Natural killer cell (primary cell): ENCODE measurements around the gene DNMT3B. TPM values are rescaled to one million over a fixed set of nuclear protein-coding genes. Genes with fewer than 3 reads are reported as not detected.

Source experiments
- ATAC-seq, 3 donors: fragments of 150-1000 bp in 2 of 3; fragments of 200-7000 bp in 1 of 3; cut with Tn5 transposase; 1 replicate in 1 of 3; 2 replicates in 2 of 3; pipeline ENCODE4 v1.10.0; 2021; ENCODE audit warnings: mild to moderate bottlenecking in 2 of 3, moderate library complexity in 2 of 3
- DNase-seq, 2 donors: peaks; one replicate each; pipeline versions ENCODE4 v3.0.0 to v3.0.0-alpha.2; 2013 to 2021; ENCODE audit warnings: mixed read lengths in 1 of 2
- H3K27ac ChIP-seq: one replicate; pipeline ENCODE4 v1.5.1; 2013; ENCODE audit warnings: mild to moderate bottlenecking, low read length
- H3K27me3 ChIP-seq: one replicate; pipeline ENCODE4 v1.6.1; 2013; ENCODE audit warnings: low read length; ENCODE audit not compliant: control insufficient read depth, insufficient read depth
- H3K36me3 ChIP-seq: one replicate; pipeline ENCODE4 v1.6.1; 2013; ENCODE audit warnings: low read length; ENCODE audit not compliant: control insufficient read depth, insufficient read depth
- H3K4me1 ChIP-seq: one replicate; pipeline ENCODE4 v1.6.1; 2013; ENCODE audit warnings: low read length; ENCODE audit not compliant: control insufficient read depth, insufficient read depth
- H3K4me3 ChIP-seq: one replicate; pipeline ENCODE4 v1.5.1; 2013; ENCODE audit warnings: low read length
- H3K9me3 ChIP-seq: one replicate; pipeline ENCODE4 v1.6.1; 2013; ENCODE audit warnings: low read length; ENCODE audit not compliant: control insufficient read depth, insufficient read depth
- H3K27ac Mint-ChIP-seq, 2 donors: one replicate each; pipeline ENCODE4 v1.8.0; 2022; ENCODE audit warnings: mild to moderate bottlenecking in 2 of 2, mixed read lengths in 2 of 2, moderate library complexity in 1 of 2
- H3K27me3 Mint-ChIP-seq, 2 donors: one replicate each; pipeline ENCODE4 v1.8.0; 2022; ENCODE audit warnings: low read depth in 2 of 2, mixed read lengths in 2 of 2
- H3K36me3 Mint-ChIP-seq: one replicate; pipeline ENCODE4 v1.8.0; 2022; ENCODE audit warnings: mixed read lengths
- H3K4me1 Mint-ChIP-seq, 2 donors: one replicate each; pipeline ENCODE4 v1.8.0; 2022; ENCODE audit warnings: mixed read lengths in 2 of 2
- H3K4me3 Mint-ChIP-seq: one replicate; pipeline ENCODE4 v1.8.0; 2022; ENCODE audit warnings: mild to moderate bottlenecking, moderate library complexity, mixed read lengths
- H3K9me3 Mint-ChIP-seq, 2 donors: one replicate each; pipeline ENCODE4 v1.8.0; 2022; ENCODE audit warnings: mixed read lengths in 2 of 2
- CTCF ChIP-seq: fragments of 200-600 bp; IDR thresholded peaks from one replicate; pipeline ENCODE4 v1.8.0; 2022; ENCODE audit warnings: antibody characterized with exemption
- WGBS: methylation state at CpG from one replicate; pipeline ENCODE4 v1.1.7; 2013; ENCODE audit warnings: missing lambda C conversion rate; ENCODE audit not compliant: insufficient coverage; 5-methylcytosine and 5-hydroxymethylcytosine counted together
- intact Hi-C: fragments of 100-400 bp; cut with micrococcal nuclease; formaldehyde crosslinking; loops from one replicate; pipeline ENCODE4 v1.14.2; 2022
- total RNA-seq, 4 donors: library from RNA; stranded (reverse); fragments of 120-200 nt in 1 of 4; gene quantifications; one replicate each; pipeline versions ENCODE4 v1.2.3 to v1.2.4, GENCODE V29; 2013 to 2022

DNMT3B gene
- total RNA-seq, 3 donors from 2014 or later (not counting 1 experiment from before 2014, with no cell fraction given), result 0.42 to 0.68 (median 0.43) TPM

DNA sequence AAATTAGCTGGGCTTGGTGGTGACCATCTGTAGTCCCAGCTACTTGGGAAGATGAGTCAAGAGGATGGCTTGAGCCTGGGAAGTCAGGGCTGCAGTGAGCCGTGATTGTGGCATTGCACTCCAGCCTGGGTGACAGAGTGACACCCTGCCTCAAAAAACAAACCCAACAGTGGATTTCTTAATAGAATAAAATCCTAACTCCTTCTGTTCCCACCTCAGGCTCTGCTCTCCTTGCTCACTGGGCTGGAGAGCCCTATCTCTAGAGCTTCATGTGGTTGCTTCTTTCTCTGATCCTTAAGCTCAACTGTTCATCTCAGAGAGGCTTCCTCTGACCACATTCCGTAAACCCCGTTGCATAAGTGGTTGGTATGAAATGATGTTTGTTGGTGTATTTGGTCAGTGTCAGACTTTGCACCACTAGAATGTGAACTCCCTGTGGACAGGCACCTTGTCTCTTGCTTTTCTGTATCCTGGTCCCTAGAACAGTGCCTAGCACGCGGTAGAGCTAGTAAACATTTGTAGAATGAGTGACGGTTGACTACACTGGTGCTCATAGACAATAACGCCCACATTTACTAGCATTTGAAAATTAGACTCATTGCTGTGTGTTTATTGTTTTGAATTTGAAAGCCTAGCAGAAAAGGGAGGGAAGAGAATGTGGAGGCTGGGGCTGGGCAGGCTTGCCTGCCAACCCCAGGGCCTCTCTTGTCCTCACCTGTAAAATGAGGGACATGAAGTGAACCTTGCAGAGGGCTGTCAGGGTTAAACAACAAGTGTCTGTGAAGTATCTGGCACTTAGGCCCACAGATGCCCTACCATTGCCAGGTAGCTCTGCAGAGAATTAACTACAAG is 61.8 kb downstream of the DNMT3B start:
- no peaks in the 10 kb centered on the region for H3K9me3 Mint-ChIP-seq
- 83% methylated on average over 7 of the region's 7 CpGs for WGBS
- H3K4me1 Mint-ChIP-seq, result peaks cover 50 to 62% of the 10 kb centered on the region in 2 donors
- Histone ChIP-seq H3K36me3 (peaks cover 11% of the 10 kb centered on the region), H3K4me3 (no peak overlapping the region), H3K27me3 (no peaks in the 10 kb centered on the region), H3K27ac (no peak overlapping the region), H3K9me3 (no peaks in the 10 kb centered on the region), H3K4me1 (peaks cover 27% of the 10 kb centered on the region)
- no peak for TF ChIP-seq CTCF
- H3K4me3 Mint-ChIP-seq, result peak overlapping the region; percentile 18
- ATAC-seq (no peak), DNase-seq (no peak)
- no peaks in the 10 kb centered on the region for H3K27me3 Mint-ChIP-seq
- intact Hi-C loops, result no loop called here
- H3K27ac Mint-ChIP-seq, result peak overlapping the region; percentile 91 to 96
- peaks cover 10% of the 10 kb centered on the region for H3K36me3 Mint-ChIP-seq

DNA sequence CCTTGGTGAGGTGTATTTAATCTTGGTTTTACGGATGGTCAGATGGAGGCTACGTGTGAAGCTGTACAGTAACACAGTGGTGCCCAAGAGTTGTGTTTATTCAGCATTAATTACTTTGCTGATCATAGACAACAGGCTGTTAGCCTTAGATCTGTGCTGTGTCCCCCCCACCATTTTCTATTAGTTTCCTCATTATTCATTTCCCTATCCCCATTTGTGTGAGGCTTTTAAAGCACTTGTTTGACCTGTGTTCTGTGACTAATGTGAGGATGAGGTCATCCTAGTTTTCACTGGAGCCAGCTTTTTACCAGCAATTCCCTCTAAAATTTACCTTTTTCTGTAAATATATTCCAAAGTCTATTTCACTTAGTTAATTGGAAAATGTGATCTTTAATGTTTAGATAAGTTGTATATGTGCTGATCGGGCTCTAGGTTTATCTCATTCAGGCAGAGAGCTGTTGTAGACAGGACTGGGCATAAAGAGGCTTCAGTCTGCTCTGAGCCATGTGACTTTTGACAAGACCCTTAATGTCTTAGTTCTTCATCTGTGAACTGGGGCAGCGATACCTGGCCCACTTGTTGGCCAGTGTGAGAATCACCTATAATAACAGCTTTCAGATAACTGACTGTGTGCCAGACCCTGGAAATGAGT is 66.0 kb downstream of the DNMT3B start:
- H3K9me3 ChIP-seq, result no peaks in the 10 kb centered on the region
- peaks cover 18% of the 10 kb centered on the region for H3K4me1 ChIP-seq
- Mint-ChIP-seq H3K27me3 (no peaks in the 10 kb centered on the region), H3K4me3 (no peak overlapping the region), H3K9me3 (no peaks in the 10 kb centered on the region), H3K36me3 (peaks cover 10% of the 10 kb centered on the region), H3K4me1 (peaks cover 52 to 60% of the 10 kb centered on the region in 2 donors), H3K27ac (peak overlapping the region; percentile 33 to 45)
- H3K27me3 ChIP-seq, result no peaks in the 10 kb centered on the region
- 94% methylated on average over 4 of the region's 4 CpGs for WGBS
- no peak for ATAC-seq
- intact Hi-C loops, result no loop called here
- TF ChIP-seq CTCF, result no peak
- H3K36me3 ChIP-seq, result peaks cover 14% of the 10 kb centered on the region
- DNase-seq, result no peak
- no peak overlapping the region for H3K4me3 ChIP-seq
- no peak overlapping the region for H3K27ac ChIP-seq

DNA sequence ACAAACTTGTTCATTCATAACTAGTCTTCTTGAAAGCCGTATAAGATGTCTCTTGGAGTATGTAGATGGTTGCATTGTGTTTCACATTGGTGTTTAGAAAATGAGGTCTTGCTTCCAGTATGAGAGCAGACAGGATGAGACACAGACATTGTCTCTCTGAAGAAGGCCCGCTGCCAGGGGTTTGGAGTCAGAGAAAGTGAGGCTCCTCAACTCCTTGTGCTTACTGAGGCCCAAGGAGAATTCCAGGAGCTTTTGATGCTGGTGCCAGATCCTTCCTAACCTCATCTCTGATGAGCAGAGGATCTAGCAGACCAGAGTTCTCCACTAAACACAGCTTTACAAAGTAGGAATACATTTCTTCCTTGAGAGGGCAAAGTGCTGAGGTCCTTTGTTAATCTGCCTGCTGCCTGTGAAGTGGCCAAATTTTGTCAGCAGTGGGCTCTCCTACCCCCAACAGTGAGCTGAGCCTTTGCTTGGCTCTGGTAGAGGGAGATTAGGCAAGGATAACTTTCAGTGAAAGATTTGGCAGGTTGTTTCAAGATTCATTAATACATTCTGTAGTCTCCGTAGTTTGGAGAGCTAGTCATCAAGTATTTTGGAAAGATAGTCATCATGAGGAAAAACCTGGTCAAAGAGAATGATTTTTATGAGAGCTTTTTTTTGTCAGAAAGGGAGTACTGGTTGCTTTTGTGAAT is 67.3 kb downstream of the DNMT3B start:
- no peak for TF ChIP-seq CTCF
- Mint-ChIP-seq H3K4me1 (peaks cover 49 to 53% of the 10 kb centered on the region in 2 donors), H3K27ac (peak overlapping the region; percentile 62 to 71), H3K27me3 (no peaks in the 10 kb centered on the region), H3K9me3 (no peaks in the 10 kb centered on the region), H3K4me3 (no peak overlapping the region), H3K36me3 (peaks cover 10% of the 10 kb centered on the region)
- Histone ChIP-seq H3K4me3 (no peak overlapping the region), H3K4me1 (peaks cover 14% of the 10 kb centered on the region), H3K36me3 (peaks cover 19% of the 10 kb centered on the region), H3K27ac (no peak overlapping the region), H3K27me3 (no peaks in the 10 kb centered on the region), H3K9me3 (no peaks in the 10 kb centered on the region)
- 84% methylated on average over 3 of the region's 3 CpGs for WGBS
- ATAC-seq (no peak), DNase-seq (no peak)
- intact Hi-C loops, result no loop called here
